ENCODE data around the gene FAM161B.
"Not testable (repeated sequence)": the region's sequence is repeated elsewhere in the genome, so short reads cannot be mapped to it uniquely, and the experiment has no call there.

Gene FAM161B

GRCh38 chr14:73943083-73943482 is 6.8 kb downstream of the FAM161B start:
- DNase-seq (ENCODE audit: low spot score): peak; percentile 5

GRCh38 chr14:73942180-73942579 is 7.7 kb downstream of the FAM161B start:
- no peak for DNase-seq (ENCODE audit: low spot score)

GRCh38 chr14:73937012-73937411 is 12.9 kb downstream of the FAM161B start:
- no peak for DNase-seq (ENCODE audit: low spot score)

- DNase-seq (ENCODE audit: low spot score): no peak
These were observed 13.3 kb downstream of the FAM161B start for GRCh38 chr14:73936548-73936947.

- no peak for DNase-seq (ENCODE audit: low spot score)
These were observed 14.2 kb downstream of the FAM161B start for GRCh38 chr14:73935666-73936065.

- no peak for DNase-seq (ENCODE audit: low spot score)
These were observed 25.6 kb downstream of the FAM161B start for GRCh38 chr14:73924337-73924736.

- DNase-seq (ENCODE audit: low spot score): not testable (repeated sequence)
These were observed 30.4 kb downstream of the FAM161B start for GRCh38 chr14:73919457-73919856.

- DNase-seq (ENCODE audit: low spot score): no peak
These were observed 33.6 kb downstream of the FAM161B start for GRCh38 chr14:73916324-73916723.

GRCh38 chr14:73913256-73913655 is 36.6 kb downstream of the FAM161B start:
- no peak for DNase-seq (ENCODE audit: low spot score)

- DNase-seq (ENCODE audit: low spot score): no peak
These were observed 40.2 kb downstream of the FAM161B start for GRCh38 chr14:73909681-73910080.

GRCh38 chr14:73903028-73903427 is 46.9 kb downstream of the FAM161B start:
- no peak for DNase-seq (ENCODE audit: low spot score)

- no peak for DNase-seq (ENCODE audit: low spot score)
These were observed 53.4 kb downstream of the FAM161B start for GRCh38 chr14:73896521-73896920.

GRCh38 chr14:73895939-73896338 is 54.0 kb downstream of the FAM161B start:
- peak; percentile 42 for DNase-seq (ENCODE audit: low spot score)

- not testable (repeated sequence) for DNase-seq (ENCODE audit: low spot score)
These were observed 55.7 kb downstream of the FAM161B start for GRCh38 chr14:73894180-73894687.

GRCh38 chr14:73889376-73889775 is 60.5 kb downstream of the FAM161B start:
- no peak for DNase-seq (ENCODE audit: low spot score)

GRCh38 chr14:73888971-73889370 is 60.9 kb downstream of the FAM161B start:
- DNase-seq (ENCODE audit: low spot score): no peak

- DNase-seq (ENCODE audit: low spot score): no peak
These were observed 61.5 kb downstream of the FAM161B start for GRCh38 chr14:73888460-73888725.

GRCh38 chr14:73887694-73888459 is 62.0 kb downstream of the FAM161B start:
- DNase-seq (ENCODE audit: low spot score): no peak

- DNase-seq (ENCODE audit: low spot score): no peak
These were observed 62.6 kb downstream of the FAM161B start for GRCh38 chr14:73887318-73887616.

- DNase-seq (ENCODE audit: low spot score): peak; percentile 89
These were observed 63.2 kb downstream of the FAM161B start, which contains the start of gene ZNF410 for GRCh38 chr14:73886449-73887317. Gene ZNF410, plus strand, starts transcription at chr14:73886859. Its CDS starts 5,317 bp downstream, at chr14:73892176.

- DNase-seq (ENCODE audit: low spot score): no peak
These were observed 65.3 kb downstream of the FAM161B start for GRCh38 chr14:73884438-73885190.
